OCI-LY3 (cell line): Measurements from ENCODE around the gene PTPRD.

ENCODE experiments used
- H2AFZ ChIP-seq: fragments of 200-600, 300-600 bp; shearing (Covaris generic); 2 replicates; pipeline ENCODE4 v1.6.0; 2014; ENCODE audit warnings: antibody characterized with exemption, low read depth, low read length
- H3K27ac ChIP-seq: fragments of 200-600, 300-600 bp; sonication (generic); 2 replicates; pipeline ENCODE4 v1.5.1; 2014; ENCODE audit warnings: mild to moderate bottlenecking, low read length, moderate library complexity, mixed read lengths
- H3K27me3 ChIP-seq: fragments of 200-600, 300-600 bp; sonication (generic); 2 replicates; pipeline ENCODE4 v1.6.1; 2014; ENCODE audit warnings: low read depth, low read length, mixed read lengths
- H3K36me3 ChIP-seq: fragments of 200-600, 300-600 bp; sonication (generic); replicated peaks from 2 replicates; pipeline ENCODE3; 2014; ENCODE audit warnings: low read depth, low read length, mixed read lengths
- H3K4me1 ChIP-seq: fragments of 300-600, 200-600 bp; sonication (generic); 2 replicates; pipeline ENCODE4 v1.6.1; 2014; ENCODE audit warnings: low read length, mixed read lengths
- H3K4me2 ChIP-seq: fragments of 200-600, 300-600 bp; sonication (generic); 2 replicates; pipeline ENCODE4 v1.6.1; 2014; ENCODE audit warnings: low read length, mixed read lengths
- H3K4me3 ChIP-seq: fragments of 300-600, 200-600 bp; sonication (generic); 2 replicates; pipeline ENCODE4 v1.5.1; 2014; ENCODE audit warnings: antibody characterized with exemption, mild to moderate bottlenecking, low read length, moderate library complexity
- H3K79me2 ChIP-seq: fragments of 300-600, 200-600 bp; shearing (Covaris generic); 2 replicates; pipeline ENCODE4 v1.6.1; 2014; ENCODE audit warnings: mild to moderate bottlenecking, low read length, mixed read lengths
- H3K9ac ChIP-seq: fragments of 300-600, 200-600 bp; shearing (Covaris generic); 2 replicates; pipeline ENCODE4 v1.6.0; 2014; ENCODE audit warnings: mild to moderate bottlenecking, low read length, moderate library complexity
- H3K9me3 ChIP-seq: fragments of 200-600, 300-600 bp; shearing (Covaris generic); 2 replicates; pipeline ENCODE4 v1.6.1; 2014; ENCODE audit warnings: low read length, mixed read lengths; ENCODE audit not compliant: insufficient read depth
- H4K20me1 ChIP-seq: fragments of 200-600, 300-600 bp; sonication (generic); 2 replicates; pipeline ENCODE4 v1.6.1; 2016; ENCODE audit warnings: low read length, mixed read lengths; ENCODE audit not compliant: insufficient read depth
- CTCF ChIP-seq: fragments of 200-600, 300-600 bp; sonication (generic); IDR thresholded peaks from 2 replicates; pipeline ENCODE4 v1.5.1; 2014; ENCODE audit warnings: antibody characterized with exemption, low read length, low read depth
- EZH2phosphoT487 ChIP-seq: fragments of 200-600 bp; shearing (Covaris generic); IDR thresholded peaks from 2 replicates; pipeline ENCODE4 v1.6.1; 2018; ENCODE audit warnings: antibody characterized with exemption, mixed run types, low read depth

The PTPRD gene

DNA sequence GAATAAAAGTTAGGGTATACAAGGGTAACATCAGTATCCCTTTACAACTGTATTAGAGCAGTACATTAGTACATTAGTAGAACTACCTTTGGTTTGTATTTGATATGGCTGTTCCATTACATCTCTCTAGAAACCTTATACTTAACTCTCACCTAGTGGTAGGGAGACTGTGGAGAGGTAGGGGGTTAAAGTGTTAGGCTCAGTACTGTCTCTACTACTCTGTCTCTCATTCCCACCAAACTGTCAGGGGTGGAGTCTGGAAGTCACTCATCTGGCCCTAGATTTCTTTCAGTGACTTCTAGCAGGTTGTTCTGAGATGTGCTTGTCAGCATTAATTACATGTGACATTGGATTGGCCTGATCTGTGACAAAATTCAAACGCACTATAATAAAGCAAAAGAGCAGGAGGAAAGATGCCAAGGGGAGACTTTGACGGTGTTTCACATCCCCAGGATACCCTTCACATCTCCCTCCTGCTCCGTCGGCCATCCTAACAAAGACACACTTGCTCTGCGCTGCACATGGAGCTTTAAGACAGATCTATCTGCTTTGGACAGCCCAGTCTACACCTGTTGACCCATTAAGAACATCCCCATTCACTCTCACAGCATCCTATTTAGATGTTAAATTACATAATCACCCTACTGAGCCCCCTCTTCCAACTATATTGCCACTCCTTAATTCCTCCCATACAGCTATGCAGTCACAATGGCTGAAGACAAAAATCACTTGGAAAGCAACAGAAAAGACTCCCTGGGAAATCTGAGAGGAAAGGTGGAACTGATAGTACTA lies 1770.2 kb downstream of the PTPRD start:
- Histone ChIP-seq H3K79me2 (no peaks in the 10 kb centered on the region), H4K20me1 (no peaks in the 10 kb centered on the region), H3K4me3 (no peak overlapping the region), H3K27me3 (no peaks in the 10 kb centered on the region), H3K9ac (no peak overlapping the region), H3K9me3 (no peaks in the 10 kb centered on the region), H2AFZ (no peak overlapping the region), H3K4me1 (no peaks in the 10 kb centered on the region), H3K36me3 (no peaks in the 10 kb centered on the region), H3K4me2 (no peak overlapping the region), H3K27ac (no peak overlapping the region)
- TF ChIP-seq EZH2phosphoT487 (no peak), CTCF (no peak)

GRCh38 chr9:8838136-8838535 lies 1774.7 kb downstream of the PTPRD start:
- Histone ChIP-seq H4K20me1 (no peaks in the 10 kb centered on the region), H3K36me3 (no peaks in the 10 kb centered on the region), H3K9ac (no peak overlapping the region), H3K4me3 (no peak overlapping the region), H3K4me2 (no peak overlapping the region), H2AFZ (no peak overlapping the region), H3K4me1 (no peaks in the 10 kb centered on the region), H3K9me3 (no peaks in the 10 kb centered on the region), H3K27ac (no peak overlapping the region), H3K79me2 (no peaks in the 10 kb centered on the region), H3K27me3 (no peaks in the 10 kb centered on the region)
- TF ChIP-seq CTCF (no peak), EZH2phosphoT487 (no peak)

DNA sequence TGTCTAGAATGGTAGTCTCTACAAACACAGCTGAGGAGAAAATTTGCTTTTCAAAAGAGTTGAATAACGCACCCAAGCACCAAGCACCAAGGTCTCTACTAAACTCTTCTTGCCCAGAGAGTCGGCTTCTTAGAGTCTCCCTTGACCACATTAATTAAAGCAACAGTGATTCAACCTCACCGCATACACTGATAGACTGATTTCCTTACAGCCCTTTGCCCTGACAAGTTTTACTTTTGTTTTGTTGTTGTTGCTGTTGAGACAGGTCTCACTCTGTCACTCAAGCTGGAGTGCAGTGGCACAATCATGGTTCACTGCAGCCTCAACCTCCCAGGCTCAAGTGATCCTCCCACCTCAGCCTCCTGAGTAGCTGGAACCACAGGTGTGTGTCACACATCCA lies 1777.5 kb downstream of the PTPRD start:
- Histone ChIP-seq H3K4me2 (no peak overlapping the region), H3K36me3 (no peaks in the 10 kb centered on the region), H3K79me2 (no peaks in the 10 kb centered on the region), H3K4me1 (no peaks in the 10 kb centered on the region), H3K27ac (no peak overlapping the region), H3K27me3 (no peaks in the 10 kb centered on the region), H2AFZ (no peak overlapping the region), H4K20me1 (no peaks in the 10 kb centered on the region), H3K4me3 (no peak overlapping the region), H3K9ac (no peak overlapping the region), H3K9me3 (no peaks in the 10 kb centered on the region)
- no peak for TF ChIP-seq CTCF

DNA sequence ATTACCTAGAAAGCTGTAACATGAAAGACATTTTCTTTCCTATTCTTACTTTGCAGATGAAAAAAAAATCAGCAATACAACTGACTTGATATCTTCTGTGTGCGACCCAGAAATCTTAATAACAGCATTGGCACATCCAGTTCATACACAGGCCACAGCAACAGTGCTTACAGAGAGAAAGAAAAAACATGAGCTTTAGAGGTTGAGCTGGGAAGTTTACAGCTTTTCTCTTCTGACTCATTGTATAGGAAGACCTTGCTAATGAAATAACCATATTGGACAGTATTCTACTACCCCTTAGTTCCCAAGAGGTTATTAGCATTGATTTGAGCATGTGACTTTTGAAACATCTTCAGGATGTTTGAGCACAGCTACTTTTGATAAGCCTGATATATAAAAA lies 1779.8 kb downstream of the PTPRD start:
- Histone ChIP-seq H3K36me3 (no peaks in the 10 kb centered on the region), H4K20me1 (no peaks in the 10 kb centered on the region), H3K27ac (no peak overlapping the region), H3K79me2 (no peaks in the 10 kb centered on the region), H3K9ac (no peak overlapping the region), H3K4me1 (no peaks in the 10 kb centered on the region), H2AFZ (no peak overlapping the region), H3K9me3 (no peaks in the 10 kb centered on the region), H3K4me3 (no peak overlapping the region), H3K4me2 (no peak overlapping the region), H3K27me3 (no peaks in the 10 kb centered on the region)
- TF ChIP-seq EZH2phosphoT487 (no peak), CTCF (no peak)
